HS-27A (cell line): Measurements from ENCODE around the gene RBM20.
"Not testable (repeated sequence)": the region's sequence is repeated elsewhere in the genome, so short reads cannot be mapped to it uniquely, and the experiment has no call there.

ENCODE experiments used
- DNase-seq: peaks from one replicate; pipeline ENCODE4 v3.0.0-alpha.2; 2012; ENCODE audit warnings: low read depth, missing footprints

The RBM20 gene

DNA sequence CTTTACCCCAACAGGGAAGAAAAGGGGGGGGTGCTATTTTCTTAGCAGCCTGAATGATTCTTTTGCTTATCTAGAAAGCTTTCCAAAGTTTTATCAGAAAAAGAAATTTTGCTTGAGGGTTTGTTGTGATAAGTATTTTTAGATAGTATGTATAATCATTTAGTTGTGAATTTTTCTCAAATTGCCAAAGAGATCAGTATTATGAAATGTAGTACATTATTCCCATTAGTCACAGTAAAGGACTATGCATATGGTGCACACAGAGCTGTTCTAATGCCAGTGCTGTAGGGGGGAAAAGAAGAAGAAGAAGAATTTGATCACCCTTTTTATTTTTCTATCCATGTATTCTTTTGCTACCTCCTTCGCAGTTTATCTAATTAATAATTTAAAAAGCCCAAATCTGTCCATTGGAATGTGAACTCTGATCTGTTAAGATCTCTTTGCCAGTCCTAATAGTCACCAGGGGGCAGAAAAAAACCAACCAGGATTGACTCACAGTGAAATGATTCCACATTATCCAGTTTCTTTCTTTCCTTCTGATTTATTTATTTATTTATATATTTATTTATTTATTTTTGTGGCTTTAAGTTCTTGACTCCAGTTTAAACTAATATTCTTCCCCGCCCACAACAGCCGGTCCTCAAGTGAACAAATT, 4.7 kb downstream of the RBM20 start:
- no peak for DNase-seq

GRCh38 chr10:110649347-110650264, 5.5 kb downstream of the RBM20 start:
- no peak for DNase-seq

DNA sequence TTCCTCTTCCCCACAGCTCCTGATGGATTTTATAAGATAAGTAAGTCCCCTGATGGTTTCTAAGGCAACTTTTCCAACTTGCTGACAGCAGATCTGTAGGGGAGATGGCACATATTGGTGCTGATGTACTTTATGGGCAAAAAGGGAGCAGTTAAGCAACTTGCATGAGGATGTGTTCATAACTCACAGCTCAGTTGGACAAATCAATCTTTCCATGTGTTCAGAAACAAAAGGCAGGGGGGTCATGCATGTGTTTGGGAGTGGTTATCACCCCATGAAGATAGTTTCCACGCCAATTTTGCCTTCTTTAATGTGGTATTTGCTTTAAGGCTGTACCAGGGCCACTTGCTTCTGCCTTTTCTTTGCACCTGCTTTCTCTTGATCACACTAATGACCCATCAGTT, 6.1 kb downstream of the RBM20 start:
- no peak for DNase-seq

DNA sequence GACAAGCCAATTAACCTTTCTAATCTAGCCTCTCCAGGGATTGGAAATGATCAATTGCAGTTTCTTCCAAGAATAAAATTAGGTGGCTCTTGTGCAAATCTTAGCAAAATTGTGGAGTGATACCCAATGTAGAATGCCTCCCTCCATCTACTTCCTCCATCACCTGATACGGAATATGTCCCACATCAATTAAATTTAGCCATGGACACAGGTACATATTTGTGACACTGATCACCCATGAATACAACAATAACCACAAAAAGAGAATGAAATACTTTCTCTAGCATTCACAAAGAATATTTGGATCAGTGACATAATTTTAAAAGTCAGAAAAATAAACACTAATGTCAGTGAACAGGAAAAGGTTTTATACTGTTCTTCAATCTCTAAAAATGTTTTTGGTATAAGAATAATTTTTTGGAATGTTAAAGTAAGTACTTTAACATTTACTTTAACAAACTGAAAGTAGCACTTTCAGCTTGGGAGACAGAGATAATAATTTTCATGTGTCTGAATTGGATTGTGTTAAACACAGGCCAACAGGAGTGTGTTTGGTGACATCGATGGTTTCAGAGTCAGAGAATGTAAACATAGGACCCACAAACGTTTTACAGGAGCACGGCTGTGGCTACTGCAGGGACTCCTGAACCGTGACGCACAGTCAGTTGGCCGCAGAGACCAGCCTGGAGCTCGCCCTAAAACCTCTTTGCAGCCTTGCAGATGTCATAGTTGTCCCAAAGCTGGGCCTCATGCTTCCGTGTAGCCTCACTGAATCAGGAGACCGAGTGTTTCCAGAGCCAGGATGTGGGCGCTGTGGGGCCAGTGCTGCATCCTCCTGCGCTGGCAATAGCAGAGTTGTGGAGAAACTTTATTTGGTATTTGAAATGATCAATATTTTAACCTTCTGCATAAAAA, 7.2 kb downstream of the RBM20 start:
- DNase-seq, result no peak

GRCh38 chr10:110652475-110653118, 8.5 kb downstream of the RBM20 start:
- no peak for DNase-seq

DNA sequence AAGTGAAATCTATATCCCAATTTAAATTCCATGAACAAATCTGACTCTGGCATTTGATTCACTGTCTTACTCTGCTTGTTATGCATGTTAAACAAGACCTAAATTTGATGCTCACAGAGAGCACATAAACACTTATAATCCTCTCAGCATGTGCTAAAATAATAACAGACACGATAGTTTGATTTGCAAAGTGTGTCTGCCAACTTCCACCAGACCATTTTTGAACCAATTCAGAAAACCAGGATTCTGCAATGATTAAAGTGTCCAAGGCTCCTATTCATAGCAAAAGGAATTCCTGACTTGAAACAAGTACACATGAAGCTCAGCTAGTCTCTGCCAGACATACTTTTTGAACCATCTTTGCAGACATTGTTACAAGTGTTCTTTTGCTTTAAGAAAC, 11.2 kb downstream of the RBM20 start:
- DNase-seq, result no peak

DNA sequence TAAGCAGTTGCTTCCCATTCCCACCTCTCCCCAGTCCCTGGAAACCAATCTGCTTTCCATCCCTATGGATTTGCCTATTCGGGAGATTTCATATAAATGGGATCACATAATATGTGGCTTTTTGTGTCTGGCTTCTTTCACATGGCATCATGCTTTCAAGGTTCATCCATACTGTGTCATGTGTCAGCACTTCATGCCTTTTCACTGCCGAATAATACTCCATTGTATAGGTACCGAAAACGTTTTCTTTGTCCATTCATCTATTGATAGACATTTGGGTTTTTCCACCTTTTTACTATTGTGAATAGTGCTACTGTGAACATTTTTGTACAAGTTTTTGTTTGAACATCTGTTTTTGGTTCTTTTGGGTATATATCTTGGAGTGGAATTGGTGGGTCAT, 12.5 kb downstream of the RBM20 start:
- no peak for DNase-seq

DNA sequence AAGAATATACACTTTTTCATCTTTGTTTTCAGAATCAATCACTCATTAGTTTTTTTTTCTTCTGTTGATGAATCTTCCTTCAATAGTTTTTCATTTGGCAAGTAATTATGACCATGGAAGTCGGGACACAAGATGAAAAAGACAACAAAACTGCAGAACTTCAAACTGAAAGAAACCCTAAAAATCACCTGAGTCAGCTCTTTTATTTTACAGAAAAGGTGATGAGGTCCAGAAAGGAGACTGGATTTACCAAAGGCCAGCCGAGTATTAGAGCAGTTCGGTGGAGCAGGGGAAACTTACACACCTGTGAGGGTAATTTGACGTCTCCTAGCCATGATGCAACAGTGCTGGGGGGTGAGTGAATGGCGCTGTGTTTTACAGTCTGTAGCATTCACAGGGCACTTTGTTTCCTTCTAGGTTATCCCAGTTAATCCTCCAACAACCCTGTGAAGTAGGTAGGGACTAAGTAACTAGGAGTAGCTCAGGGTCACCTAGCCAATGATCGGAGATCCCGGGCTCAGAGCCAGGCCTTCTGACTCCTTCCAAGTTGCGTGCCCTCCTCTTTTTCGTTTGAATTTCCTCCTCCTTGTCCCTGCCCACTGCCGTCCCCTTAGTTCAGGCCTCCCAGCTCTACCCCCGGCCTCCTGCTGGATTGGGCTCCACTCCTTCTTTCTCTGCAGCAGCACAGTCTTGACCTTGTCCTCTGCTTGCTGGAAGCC, 14.0 kb downstream of the RBM20 start:
- no peak for DNase-seq

- DNase-seq, result no peak
These were observed 15.4 kb downstream of the RBM20 start for GRCh38 chr10:110659558-110659957.

DNA sequence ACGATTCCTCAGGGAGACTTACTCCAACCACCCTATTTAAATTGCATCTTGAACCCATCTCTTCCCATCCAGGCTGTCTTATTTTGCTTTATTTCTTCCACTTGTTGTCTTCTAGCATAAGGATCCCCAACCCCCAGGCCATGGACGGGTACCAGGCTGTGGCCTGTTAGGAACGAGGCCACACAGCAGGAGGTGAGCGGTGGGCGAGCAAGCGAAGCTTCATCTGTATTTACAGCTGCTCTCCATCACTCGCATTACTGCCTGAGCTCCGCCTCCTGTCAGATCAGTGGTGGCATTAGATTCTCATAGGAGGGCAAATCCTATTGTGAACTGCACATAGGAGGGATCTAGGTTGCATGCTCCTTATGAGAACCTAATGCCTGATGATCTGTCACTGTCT, 16.2 kb downstream of the RBM20 start:
- DNase-seq, result not testable (repeated sequence)

DNA sequence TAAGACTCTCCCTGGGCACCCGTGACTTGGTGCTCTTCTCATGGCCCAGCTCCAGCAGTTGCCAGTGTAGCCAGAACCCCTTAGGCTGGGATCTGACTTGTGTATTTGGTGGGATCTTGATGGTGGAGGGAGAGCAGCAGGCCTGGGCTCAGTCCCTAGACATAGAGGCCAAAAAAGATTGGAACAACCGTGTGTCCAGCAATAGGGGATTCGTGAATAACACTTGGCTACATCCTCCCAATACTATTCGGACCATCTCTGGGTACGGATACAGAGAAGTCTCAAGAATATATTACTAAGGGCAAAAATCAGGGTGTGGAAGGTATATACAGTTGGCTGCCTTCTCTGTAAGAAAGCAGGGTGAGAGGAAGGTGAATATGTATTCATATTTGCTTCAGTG, 17.2 kb downstream of the RBM20 start:
- no peak for DNase-seq

GRCh38 chr10:110664483-110665420, 20.6 kb downstream of the RBM20 start:
- peak; percentile 62 for DNase-seq

- DNase-seq, result not testable (repeated sequence)
These were observed 22.1 kb downstream of the RBM20 start for GRCh38 chr10:110666259-110666658.

DNA sequence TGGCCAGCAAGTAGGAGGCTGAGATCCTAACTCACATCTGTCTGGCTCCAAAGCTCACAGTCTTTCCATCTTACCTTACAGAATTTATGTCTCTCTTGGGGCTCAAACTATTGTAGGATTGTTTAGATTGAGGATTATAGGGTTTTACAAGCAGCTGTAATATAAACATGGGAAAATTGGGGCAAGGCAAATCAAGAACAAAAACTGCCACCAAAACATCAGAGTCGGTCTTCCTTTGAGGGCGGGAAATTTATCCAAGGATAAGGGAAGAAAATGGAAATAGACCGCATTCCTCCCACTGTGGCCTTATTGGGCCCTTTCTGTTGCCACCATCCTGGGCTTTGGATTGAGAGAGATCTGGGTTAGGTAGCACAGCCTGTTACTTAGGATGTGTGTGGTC, 22.5 kb downstream of the RBM20 start:
- no peak for DNase-seq

DNA sequence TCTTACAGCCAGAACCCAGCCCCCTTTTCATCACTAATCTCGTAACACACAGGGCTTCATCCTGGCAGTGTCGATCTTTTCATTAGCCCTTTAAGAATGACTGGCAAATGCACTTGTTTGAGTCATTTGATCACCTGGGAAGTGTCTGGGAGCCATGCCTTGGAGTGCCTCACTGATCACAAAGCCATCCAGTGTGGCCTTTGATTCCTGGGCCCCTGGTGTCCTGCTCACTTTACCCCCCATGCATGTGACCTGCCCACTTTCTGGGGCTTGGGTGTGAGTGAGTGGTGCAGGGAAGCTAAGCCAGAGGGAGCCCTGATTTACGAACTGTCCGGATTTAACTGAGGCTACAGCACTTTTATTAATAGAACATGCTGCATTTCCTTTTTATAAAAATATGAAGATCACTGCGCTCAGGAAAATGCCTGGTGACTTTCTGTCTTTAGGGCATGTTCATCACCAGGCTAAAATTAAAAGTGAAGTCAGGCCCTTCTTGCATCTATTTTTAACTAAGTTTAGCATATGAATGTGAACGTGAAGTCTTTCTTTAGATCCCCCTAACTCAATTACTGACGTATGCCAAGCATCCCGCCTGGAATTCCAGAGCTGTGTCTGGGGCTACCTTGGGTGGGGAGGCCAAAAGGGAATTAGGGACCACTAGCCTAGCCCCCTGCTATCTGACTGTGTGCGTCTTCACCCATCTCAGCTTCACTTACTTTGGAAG, 23.6 kb downstream of the RBM20 start:
- no peak for DNase-seq

GRCh38 chr10:110668443-110668842, 24.3 kb downstream of the RBM20 start:
- no peak for DNase-seq

DNA sequence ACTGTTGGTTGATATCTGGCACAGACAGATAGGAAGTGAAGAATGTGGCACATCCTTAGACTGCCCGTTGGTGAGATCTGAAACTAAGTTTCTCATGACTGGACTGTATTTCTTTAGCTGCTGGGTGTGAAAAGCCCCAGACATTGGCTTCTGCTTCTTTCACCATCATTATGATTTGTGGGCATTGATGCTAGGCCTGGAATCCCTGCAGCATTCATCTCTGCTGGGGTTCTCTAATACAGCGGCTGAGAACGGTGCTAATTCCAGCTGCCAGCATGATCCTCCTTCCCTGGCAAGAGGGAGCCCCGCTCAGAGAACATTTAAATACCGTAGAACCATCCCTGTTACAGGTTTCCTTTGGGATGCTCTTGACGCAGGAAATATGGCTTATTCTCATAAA, 26.2 kb downstream of the RBM20 start:
- no peak for DNase-seq

GRCh38 chr10:110671788-110672579, 27.8 kb downstream of the RBM20 start:
- DNase-seq, result no peak

DNA sequence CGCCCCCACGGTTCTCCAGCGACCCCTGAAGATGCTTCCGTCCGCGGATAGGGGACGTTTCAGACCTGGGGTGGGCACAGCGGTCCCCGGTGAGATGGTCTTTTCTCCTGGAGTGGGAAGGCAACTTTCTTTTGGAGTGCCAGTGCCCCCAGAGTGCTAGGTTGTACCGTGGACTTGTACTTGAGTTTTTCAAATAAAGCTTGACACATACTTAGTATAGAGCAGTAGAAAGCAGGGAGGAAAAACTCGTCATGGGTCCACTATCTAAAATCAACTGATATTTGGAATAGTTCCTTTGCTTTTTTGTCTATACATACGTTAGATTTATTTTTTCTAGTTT, 28.4 kb downstream of the RBM20 start:
- DNase-seq, result no peak
